Fibroblast of lung (primary cell): ENCODE data around the gene NUP43. TPM values are rescaled to one million over a fixed set of nuclear protein-coding genes. Genes with fewer than 3 reads are reported as not detected.

ENCODE experiments used
- DNase-seq, 2 donors: peaks; one replicate each; pipeline versions ENCODE4 v3.0.0 to v3.0.0-alpha.2; 2010; ENCODE audit warnings: low read depth in 2 of 2
- H2AFZ ChIP-seq: 2 replicates; pipeline ENCODE4 v1.5.1; 2012; ENCODE audit warnings: low read length, control low read depth, inconsistent platforms
- H3K27ac ChIP-seq: 2 replicates; pipeline ENCODE4 v1.5.1; 2011; ENCODE audit warnings: low read length, control low read depth; ENCODE audit not compliant: insufficient read depth
- H3K27me3 ChIP-seq: 2 replicates; pipeline ENCODE4 v1.5.1; 2011; ENCODE audit warnings: mild to moderate bottlenecking, low read length; ENCODE audit not compliant: control insufficient read depth, insufficient read depth
- H3K36me3 ChIP-seq: 2 replicates; pipeline ENCODE4 v1.5.1; 2011; ENCODE audit warnings: low read length; ENCODE audit not compliant: control insufficient read depth, insufficient read depth
- H3K4me1 ChIP-seq: 2 replicates; pipeline ENCODE4 v1.5.1; 2011; ENCODE audit warnings: low read length; ENCODE audit not compliant: control insufficient read depth, insufficient read depth; ENCODE audit errors: extremely low read depth
- H3K4me2 ChIP-seq: 2 replicates; pipeline ENCODE4 v1.5.1; 2011; ENCODE audit warnings: low read length, control low read depth; ENCODE audit not compliant: insufficient read depth; ENCODE audit errors: extremely low read depth
- H3K4me3 ChIP-seq, 4 experiments: fragments of 200-600 bp in 1 of 4; sonication (generic) in 1 of 4; replicated peaks in 1 of 4; 2 replicates each; pipeline ENCODE4 v1.5.1; 2011 to 2016; ENCODE audit warnings: low read length in 4 of 4, low read depth in 3 of 4, mild to moderate bottlenecking in 3 of 4, control low read depth in 2 of 4, inconsistent platforms in 1 of 4, mixed read lengths in 1 of 4; ENCODE audit not compliant: insufficient read depth in 1 of 4; ENCODE audit errors: control extremely low read depth in 1 of 4
- H3K79me2 ChIP-seq: 2 replicates; pipeline ENCODE4 v1.5.1; 2012; ENCODE audit warnings: mild to moderate bottlenecking, low read length, inconsistent platforms; ENCODE audit not compliant: control insufficient read depth, insufficient read depth
- H3K9ac ChIP-seq: 2 replicates; pipeline ENCODE4 v1.5.1; 2011; ENCODE audit warnings: mild to moderate bottlenecking, low read length, control low read depth; ENCODE audit not compliant: insufficient read depth
- H3K9me3 ChIP-seq: 2 replicates; pipeline ENCODE4 v1.5.1; 2012; ENCODE audit warnings: low read depth, low read length; ENCODE audit not compliant: control insufficient read depth, insufficient read depth
- H4K20me1 ChIP-seq: 2 replicates; pipeline ENCODE4 v1.5.1; 2011; ENCODE audit warnings: low read length; ENCODE audit not compliant: control insufficient read depth, insufficient read depth; ENCODE audit errors: extremely low read depth
- EZH2 ChIP-seq: IDR thresholded peaks from 2 replicates; pipeline ENCODE4 v1.5.1; 2012; ENCODE audit warnings: low read length, control low read depth, mild to moderate bottlenecking; ENCODE audit errors: missing control alignments
- polyA plus RNA-seq, 2 donors: library from polyadenylated mRNA; depleted of rRNA in 1 of 2; stranded (reverse) in 1 of 2; unstranded in 1 of 2; fragments of >200 nt; gene quantifications; 2 replicates each; pipeline ENCODE4 v1.2.1, GENCODE V29; 2011 to 2012; ENCODE audit warnings: missing spikeins in 1 of 2
- total RNA-seq: library from RNA; depleted of rRNA; stranded (reverse); fragments of >200 nt; gene quantifications from 2 replicates; pipeline ENCODE4 v1.2.1, GENCODE V29; 2014
- TF ChIP-seq, protein P1 (sequence below), 2 donors: IDR thresholded peaks in 1 of 2; conservative IDR thresholded peaks in 1 of 2; 1 replicate in 1 of 2; 2 replicates in 1 of 2; pipeline ENCODE4 v1.5.1; 2011 to 2012; ENCODE audit warnings: low read length in 2 of 2, control low read depth in 1 of 2, inconsistent platforms in 1 of 2, low read depth in 1 of 2, mild to moderate bottlenecking in 1 of 2

Gene NUP43
- total and polyA plus RNA-seq, 2 donors (not counting 1 experiment from before 2014, with no cell fraction given) = 16.0 to 26.0 TPM

GRCh38 chr6:149734915-149735314 lies 11.4 kb downstream of the NUP43 start:
- Histone ChIP-seq H3K27ac (no peak overlapping the region), H3K4me2 (no peak overlapping the region), H3K79me2 (no peaks in the 10 kb centered on the region), H3K36me3 (peaks cover 5% of the 10 kb centered on the region), H4K20me1 (no peaks in the 10 kb centered on the region), H3K4me1 (no peaks in the 10 kb centered on the region), H3K4me3 (no peak overlapping the region), H3K9me3 (no peaks in the 10 kb centered on the region), H3K27me3 (no peaks in the 10 kb centered on the region), H3K9ac (no peak overlapping the region), H2AFZ (no peak overlapping the region)
- DNase-seq = no peak
- TF ChIP-seq, protein P1, sequence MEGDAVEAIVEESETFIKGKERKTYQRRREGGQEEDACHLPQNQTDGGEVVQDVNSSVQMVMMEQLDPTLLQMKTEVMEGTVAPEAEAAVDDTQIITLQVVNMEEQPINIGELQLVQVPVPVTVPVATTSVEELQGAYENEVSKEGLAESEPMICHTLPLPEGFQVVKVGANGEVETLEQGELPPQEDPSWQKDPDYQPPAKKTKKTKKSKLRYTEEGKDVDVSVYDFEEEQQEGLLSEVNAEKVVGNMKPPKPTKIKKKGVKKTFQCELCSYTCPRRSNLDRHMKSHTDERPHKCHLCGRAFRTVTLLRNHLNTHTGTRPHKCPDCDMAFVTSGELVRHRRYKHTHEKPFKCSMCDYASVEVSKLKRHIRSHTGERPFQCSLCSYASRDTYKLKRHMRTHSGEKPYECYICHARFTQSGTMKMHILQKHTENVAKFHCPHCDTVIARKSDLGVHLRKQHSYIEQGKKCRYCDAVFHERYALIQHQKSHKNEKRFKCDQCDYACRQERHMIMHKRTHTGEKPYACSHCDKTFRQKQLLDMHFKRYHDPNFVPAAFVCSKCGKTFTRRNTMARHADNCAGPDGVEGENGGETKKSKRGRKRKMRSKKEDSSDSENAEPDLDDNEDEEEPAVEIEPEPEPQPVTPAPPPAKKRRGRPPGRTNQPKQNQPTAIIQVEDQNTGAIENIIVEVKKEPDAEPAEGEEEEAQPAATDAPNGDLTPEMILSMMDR (conservative IDR thresholded peaks at IDR 0.05 in 1 of 2, IDR thresholded peaks at IDR 0.05 in 1 of 2; ENCODE audit: low read depth in 1 of 2, low read length in 2 of 2) = no peak
- TF ChIP-seq EZH2 = no peak

DNA sequence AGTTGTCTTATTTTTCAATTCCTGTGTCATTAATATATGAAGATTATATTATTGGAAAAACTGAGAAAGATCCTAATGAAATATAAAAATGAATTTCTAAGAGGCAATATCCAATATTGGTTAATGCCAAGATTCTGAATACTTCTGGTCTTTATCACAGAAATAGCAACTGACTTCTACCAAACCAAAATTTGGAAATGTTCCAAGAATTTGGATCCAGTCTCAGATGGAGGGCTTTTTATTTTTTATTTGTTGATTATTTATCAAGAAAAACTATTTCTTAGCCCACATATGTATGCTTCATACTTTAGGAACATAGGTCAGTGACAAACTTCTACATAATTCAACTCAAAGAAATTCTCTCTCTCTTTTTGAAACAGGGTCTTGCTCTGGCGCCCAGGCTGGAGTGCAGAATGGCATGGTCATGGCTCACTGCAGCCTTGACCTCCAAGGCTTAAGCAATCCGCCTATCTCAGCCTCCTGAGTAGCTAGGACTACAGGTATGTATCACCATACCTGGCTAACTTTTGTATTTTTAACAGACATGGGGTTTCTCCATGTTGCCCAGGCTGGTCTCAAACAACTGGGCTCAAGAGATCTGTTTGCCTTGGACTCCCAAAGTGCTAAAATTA lies 13.1 kb downstream of the NUP43 start:
- H3K9me3 ChIP-seq = no peaks in the 10 kb centered on the region
- TF ChIP-seq, protein P1 (conservative IDR thresholded peaks at IDR 0.05 in 1 of 2, IDR thresholded peaks at IDR 0.05 in 1 of 2; ENCODE audit: low read depth in 1 of 2, low read length in 2 of 2) = no peak
- no peak for TF ChIP-seq EZH2
- H3K4me1 ChIP-seq = no peaks in the 10 kb centered on the region
- DNase-seq = no peak
- no peaks in the 10 kb centered on the region for H3K79me2 ChIP-seq
- H3K27me3 ChIP-seq = no peaks in the 10 kb centered on the region
- H3K4me2 ChIP-seq = no peak overlapping the region
- peaks cover 8% of the 10 kb centered on the region for H3K36me3 ChIP-seq
- H4K20me1 ChIP-seq = no peaks in the 10 kb centered on the region
- no peak overlapping the region for H2AFZ ChIP-seq
- H3K4me3 ChIP-seq = no peak overlapping the region
- H3K9ac ChIP-seq = no peak overlapping the region
- no peak overlapping the region for H3K27ac ChIP-seq

DNA sequence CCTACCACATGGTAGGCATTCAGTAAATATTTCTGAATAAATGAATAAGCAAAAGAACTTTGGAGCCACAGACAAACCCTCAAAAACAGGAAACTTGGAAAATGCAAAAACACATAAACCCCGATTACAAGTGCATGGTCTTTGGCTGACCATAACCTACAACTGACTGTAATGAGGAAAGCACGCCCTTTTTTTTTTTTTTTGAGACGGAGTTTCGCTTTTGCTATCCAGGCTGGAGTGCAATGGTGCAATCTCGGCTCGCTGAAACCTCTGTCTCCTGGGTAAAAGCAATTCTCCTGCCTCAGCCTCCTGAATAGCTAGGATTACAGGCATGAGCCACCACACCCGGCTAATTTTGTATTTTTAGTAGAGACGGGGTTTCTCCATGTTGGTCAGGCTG lies 16.5 kb downstream of the NUP43 start:
- Histone ChIP-seq H3K9me3 (no peaks in the 10 kb centered on the region), H3K4me3 (no peak overlapping the region), H3K27me3 (no peaks in the 10 kb centered on the region), H3K9ac (no peak overlapping the region), H3K4me2 (no peak overlapping the region), H3K79me2 (no peaks in the 10 kb centered on the region), H2AFZ (no peak overlapping the region), H3K36me3 (peaks cover 10% of the 10 kb centered on the region), H3K4me1 (no peaks in the 10 kb centered on the region), H3K27ac (no peak overlapping the region), H4K20me1 (no peaks in the 10 kb centered on the region)
- TF ChIP-seq EZH2 = no peak
- TF ChIP-seq, protein P1 (conservative IDR thresholded peaks at IDR 0.05 in 1 of 2, IDR thresholded peaks at IDR 0.05 in 1 of 2; ENCODE audit: low read depth in 1 of 2, low read length in 2 of 2) = no peak
- no peak for DNase-seq
